HK-2 (cell line): ENCODE data around the gene CHGA.
A peak's percentile ranks its signal among the peaks of the same experiment; 100 is the strongest.

Source experiments
- DNase-seq: peaks from one replicate; pipeline ENCODE4 v3.0.0-alpha.2; 2018; ENCODE audit not compliant: unreplicated experiment

CHGA gene

DNA sequence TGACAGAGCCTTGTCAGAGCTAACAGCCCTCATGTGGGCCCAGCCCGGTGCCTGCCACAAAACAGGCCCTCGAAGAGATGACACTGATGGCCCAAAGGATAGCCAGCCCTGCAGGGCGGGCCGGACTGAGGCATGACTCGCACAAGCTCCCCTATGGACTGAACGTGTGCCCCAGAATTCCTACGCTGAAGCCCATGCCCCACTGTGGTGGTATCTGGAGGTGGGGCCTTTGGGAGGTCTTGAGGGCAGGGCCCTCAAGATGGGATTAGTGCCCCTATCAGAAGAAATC, 38.6 kb downstream of the CHGA start:
- DNase-seq = no peak

DNA sequence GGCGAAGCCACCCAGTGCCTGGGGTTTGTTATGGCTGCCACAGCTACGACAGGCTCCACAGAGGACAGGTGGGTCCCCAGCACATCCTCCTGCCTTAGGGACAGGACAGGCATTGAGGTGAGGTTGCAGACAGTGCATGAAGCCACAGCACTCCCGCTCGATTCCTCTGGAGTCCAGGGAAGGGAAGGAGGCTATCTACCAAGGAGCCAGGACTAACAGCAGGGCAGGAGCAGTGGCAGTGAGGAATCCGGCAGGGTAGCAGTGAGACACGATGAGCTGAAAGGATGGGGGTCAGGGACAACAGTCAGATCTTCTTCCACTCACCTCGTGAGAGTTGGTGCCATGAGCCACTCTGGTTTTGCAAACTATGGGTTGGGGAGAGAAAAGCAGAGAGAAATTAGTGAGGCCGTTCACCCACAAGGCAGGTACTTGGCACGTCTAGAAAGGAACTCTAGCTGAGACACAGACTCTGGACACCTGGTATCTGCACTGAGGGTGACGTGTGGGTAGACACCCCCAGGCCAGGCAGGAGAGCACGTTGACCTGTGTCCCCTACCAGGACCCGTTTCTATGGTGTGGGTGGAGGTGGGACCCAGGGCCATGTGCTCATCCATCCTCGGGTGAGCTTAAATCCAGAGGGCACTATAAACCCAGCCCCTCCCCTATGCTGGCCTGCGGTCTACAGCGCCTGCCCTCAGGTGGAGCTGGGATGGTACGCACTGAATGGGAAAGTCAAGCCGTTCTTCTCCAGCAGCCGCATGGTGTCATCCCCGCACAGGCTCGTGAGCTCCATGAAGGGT, 39.3 kb downstream of the CHGA start:
- DNase-seq = no peak

DNA sequence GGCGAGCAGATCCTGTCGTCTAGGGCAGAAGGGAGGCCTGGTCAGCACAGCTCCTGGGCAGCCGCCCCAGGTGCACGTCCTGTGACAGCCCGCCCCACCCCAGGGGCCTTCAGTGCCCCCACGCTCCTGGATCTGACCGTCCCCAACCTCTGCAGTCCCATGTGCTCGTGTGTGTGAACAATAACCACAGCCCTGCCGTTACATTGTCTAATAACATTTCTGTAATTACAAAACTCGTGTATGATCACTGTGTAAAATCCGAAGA, 39.8 kb downstream of the CHGA start:
- no peak for DNase-seq

DNA sequence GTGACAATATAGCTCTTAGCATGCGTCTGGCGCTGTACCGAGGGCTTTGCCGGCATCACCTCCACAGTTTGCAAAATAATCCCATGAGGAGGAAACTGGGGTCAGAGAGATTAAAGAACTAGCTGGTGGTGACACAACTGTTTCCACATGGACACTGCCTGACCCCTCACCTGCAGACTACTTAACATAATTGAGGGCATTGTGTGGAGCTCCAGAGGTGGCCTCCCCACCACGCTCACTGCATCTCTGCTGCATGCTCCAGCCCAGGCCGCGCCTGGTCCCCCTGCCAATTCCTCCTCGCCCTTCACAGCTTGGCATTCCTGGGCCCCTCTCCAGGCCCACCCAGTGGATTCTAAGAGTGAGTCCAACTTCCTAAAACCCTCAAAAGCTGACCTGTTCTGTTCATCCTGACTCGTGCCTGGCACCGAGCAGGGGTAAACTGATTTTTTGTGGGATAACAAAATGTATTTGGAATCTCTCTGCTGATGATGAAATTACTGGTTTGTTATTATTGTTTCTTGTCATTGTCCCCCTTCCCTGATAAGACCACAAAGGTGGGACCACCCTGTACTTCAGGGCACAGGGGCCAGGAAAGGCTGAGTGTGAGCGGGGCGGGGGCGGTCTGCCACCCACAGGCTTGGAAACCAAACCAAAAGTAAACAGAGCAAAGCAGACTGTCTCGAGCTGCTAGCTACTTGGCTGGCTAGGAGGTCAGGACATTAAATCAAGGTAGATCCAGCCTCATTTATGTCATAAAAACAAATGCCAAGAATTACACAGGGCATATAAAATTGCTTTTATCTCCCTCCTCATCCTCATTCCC, 40.6 kb downstream of the CHGA start:
- no peak for DNase-seq

DNA sequence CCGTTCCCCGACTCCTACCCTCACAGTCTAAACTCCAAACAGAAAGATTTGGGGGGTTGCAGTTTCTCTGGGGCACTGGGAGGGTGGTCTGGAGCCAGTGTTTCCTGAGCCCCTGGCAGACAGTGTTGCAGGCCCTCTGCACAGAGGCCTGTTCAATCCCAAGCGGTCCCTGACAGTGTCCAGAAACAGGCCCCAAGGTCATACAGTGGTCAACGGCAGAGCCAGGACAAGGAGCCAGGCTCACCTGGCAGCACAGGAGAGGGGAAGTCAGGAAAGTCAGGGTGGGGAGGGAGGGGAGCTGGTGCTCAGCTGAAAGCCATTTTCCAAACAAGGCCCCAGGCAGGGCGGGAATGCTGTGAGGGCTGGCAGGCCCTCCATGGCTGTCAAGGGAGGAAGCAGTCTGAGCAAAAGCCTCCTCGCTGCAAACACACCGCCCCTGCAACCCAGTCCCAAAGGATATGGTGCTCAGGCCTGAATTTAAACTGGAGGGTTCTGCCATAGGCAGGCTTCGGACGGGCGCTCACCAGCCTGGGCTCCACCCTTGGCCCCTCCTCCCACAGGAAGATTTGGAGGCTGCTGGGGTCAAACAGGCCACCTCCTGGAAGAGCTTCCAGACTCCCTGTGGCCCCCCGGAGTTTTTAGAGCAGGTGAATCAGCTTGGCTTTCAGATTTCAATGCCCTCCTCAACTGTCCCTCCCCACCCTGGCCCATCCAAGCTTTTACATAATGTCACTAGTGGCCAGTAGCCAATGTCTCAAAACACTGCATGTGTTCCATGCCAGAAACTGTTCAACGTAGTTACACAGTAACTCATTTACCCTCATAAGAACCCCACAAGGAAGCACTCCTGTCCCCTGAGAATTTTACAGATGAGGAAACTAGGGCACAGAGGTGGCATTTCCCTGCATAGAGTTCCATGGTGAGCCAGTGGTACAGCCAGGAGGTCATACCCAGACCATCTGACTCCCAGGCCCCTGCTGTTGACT, 41.5 kb downstream of the CHGA start:
- no peak for DNase-seq

DNA sequence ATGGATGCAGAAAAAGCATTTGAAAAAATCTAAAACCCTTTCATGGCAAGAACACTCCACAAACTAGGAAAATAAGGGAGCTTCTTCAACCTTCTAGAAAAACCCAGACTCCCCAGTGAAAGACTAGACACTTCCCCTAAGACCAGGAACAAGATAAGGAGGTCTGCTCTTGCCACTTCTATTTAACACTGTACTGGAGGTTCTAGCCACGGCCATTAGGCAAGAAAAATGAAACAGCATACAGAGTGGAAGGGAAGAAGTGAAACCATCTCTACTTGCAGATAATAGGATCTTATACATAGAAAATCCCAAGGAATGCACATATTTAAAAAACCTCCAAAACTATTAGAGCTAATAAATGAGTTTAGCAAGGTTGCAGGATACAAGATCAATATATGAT, 42.3 kb downstream of the CHGA start:
- no peak for DNase-seq

DNA sequence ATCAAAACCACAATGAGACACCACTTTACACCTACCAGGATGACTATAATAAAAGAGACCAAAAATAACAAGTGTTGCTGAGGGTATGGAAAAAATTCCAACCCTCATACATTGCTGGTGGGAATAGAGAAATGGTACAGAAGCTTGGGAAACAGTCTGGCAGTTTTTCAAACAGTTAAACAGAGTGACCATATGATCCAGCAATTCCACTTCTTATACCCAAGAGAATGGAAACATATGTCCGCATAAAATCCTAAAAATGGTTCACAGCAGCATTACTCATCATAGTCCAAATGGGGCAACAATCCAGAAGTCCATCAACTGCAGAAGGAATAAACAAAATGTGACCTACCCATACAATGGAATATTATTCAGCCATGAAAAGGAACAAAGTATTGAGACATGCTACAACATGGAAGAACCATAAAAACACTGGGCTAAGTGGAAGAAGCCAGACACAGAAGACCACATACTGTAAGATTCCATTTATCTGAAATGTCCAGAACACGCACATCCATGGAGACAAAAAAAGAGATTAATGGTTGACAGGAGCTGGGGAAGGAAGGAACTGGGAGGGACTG, 44.5 kb downstream of the CHGA start:
- DNase-seq = no peak

DNA sequence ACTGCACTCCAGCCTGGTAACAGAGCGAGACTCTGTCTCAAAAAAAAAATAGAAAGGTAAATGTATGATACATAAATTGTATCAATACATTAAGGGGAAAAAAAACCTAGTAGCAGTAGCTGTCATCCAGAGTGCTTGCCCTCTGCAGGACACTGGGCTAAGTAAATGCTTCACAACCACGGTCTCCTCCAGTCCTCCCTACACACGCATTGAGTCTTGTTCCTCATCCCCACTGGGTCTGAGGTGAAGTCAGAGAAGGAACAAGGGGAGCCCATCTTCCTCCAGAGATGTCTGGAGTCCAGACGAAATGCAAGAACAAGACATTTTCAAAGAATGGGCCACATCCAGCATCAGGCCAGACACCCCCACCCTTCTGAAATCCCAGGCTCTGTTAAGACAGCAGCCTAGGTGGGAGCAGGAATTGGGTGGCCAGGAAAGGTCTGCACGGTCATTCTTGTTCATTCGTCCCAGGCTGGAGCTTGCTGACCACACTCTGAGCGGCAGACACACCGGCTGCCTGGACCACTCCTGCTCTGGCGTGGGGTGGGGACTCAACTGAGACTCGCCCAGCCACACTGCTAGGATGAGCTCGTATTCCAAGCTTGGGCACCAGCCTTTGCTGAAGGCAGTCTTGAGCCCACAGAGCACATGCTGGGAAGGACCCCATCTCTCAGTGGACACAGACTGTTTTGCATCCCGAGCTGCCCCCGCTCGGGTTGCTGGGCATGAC, 45.5 kb downstream of the CHGA start:
- DNase-seq = no peak

DNA sequence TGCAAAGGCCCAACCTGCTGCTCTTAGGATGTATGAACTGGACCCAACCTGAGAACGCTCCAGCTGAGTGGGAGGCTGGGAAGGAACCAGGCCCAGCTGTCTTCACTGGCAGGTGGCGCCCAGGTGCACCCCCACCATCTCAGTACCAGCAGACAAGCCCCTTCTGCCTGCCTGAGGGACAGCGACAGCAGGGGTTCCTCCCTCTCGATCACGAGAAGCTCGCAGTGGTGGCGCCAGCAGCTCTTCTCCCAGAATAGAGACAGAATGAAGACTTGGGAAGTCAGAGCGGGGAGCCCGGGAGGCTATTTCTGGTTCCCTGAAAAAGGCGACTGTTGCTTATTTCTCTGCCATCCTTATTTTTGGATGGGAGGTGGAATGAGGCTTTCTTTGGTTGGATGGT, 46.5 kb downstream of the CHGA start:
- no peak for DNase-seq

DNA sequence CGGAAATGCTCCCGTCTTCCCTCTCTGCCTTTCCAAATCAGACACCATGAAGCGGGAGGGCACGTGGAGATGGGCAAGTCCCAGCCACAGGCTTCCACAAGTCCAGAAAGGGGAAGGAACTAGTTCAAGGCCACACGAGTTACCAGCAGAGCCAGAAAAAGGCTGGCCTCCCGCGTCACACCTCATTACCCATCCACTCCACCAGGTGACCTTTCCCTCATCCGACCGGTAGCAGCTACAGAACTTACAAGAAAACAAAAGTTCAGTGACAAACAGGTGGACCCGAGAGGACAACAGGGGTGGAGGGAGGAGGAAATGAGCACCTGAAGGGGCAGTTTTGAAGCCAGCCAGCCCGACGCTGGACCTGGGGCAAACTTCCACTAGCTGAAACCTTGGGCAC, 46.9 kb downstream of the CHGA start:
- DNase-seq = no peak

DNA sequence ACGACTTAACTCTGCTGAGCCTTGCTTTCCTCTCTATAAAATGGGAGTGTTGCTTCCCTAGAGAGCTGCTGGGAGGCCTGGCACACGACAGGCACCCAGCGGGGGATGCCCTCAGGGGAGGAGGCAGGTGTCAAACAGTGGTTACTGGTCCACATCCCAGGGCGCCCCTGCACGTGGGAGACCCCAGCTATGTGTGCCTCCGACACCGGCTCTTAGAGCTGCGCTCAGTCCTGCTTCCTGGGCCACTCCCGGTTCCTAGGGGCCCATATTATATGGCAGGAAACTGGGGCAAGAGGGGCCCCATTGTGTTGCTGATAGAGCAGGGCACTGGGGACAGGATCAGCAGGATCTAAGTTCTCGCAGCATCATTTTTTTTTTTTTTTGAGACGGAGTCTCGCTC, 47.3 kb downstream of the CHGA start:
- DNase-seq = no peak

DNA sequence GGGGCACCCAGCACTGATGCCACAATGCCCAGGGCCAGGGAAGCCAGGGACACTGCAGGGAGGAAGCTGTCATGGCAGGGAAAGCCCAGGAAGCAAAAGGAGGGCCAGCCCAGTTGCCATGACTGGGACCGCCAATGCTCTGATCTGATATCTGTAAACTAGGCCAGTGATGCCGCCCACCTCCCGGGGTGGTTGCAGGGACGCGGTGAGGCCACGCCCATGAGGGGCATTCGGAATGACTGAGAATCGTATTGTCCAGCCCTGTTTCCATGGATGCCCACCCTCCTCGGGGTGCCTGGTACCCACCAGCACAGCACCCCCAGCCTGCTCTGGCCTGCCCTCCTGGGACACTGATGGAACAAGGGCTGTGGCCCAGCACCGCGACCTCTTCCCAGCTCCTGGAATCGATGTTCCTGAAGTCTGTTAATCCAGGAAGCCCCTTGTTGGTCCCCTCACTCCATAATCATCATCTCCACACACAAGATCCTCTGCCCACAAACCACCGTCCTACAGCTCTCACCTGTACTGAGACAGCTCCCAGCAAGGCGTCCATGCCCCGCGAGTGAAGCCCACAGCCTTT, 48.7 kb downstream of the CHGA start:
- DNase-seq = no peak

DNA sequence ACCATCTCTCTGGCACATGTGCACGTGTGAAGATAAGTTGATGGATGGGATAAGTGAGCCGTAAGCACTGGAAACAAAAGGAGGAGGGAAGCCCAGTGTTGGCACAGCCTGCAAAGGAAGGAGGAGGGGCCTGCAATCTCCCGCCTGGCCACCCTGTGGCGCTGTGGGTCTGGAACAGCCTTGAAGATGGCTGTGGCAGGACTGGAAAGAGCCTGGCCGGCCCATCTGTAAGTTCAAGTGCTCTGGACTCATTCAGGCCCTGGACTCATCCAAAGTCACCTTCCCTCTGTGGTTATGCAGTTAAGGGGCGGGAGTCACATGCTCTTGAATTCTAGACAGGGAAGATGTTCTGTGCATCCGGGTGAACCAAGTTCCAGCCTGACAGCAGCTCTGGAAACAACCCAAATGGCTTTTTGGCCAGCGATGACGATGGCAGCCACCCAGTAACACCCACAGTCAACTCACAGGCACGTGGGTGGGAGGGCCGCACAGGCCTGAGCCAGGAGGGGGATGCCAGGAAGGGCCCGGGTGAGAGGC, 50.4 kb downstream of the CHGA start:
- DNase-seq = peak; percentile 70

DNA sequence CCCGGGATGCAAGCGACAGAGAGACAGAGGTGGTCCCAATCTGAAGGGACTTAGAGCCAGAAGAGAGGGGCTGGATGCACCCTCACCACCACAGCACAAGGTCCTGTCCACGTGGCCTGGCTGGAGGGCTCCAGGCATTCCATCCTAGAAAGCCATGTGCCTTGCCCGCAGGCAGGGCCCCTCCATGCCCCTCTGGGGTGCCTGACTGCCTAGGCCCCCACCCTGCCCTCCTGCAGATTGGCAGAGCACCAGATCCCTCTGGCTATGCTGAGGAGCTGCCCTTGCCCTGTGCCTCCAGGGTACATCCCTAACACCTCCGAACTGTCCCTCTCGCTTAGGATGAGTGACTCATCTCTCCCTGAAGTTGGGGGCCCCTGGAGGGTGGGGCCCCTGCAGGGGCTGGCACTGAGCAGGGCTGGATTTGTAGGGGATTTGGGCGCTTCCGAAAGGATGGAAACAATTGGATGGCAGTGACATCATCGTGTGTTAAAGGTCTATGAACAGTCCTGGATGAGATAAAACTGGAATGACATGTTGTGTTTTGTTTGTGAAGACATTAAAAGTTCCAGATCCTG, 50.9 kb downstream of the CHGA start:
- no peak for DNase-seq

DNA sequence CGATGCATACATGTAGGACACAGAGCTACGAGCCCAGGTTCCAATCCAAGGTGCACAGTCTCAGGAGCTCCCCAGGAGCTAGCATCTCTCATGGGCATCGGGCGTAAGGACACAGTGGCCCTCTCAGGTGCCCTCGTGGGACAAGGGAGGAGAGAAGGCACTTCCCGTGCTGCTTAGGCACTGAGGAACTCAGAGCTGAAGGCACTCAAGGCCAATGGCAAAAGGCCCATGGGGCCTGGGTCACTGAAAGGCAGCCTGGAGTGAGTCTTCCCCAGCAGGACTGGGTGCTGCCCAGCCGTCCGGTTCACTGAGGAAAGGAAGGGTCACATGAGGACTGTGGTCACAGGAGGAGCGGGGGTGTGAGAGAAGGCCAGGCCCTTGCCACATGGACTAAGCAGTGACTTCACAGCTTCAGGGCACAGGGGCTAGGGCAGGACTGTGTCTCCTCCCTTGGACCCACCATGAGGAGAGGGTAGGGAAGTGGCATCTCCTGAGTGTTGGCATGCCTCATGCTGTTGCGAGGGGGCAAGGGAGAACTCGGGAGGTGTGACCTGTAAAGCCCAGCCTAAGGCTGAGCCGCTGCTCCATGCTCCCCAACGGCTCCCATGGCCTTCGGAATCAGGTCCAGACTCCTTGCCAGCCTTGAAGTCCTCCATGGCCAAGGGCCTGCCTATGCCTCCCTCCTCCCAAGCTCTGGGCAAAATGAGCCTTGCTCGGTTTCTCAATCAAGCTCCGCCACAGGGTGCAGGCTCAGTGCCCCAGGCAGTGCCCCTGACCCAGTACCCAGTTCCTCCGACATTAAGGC, 51.8 kb downstream of the CHGA start:
- DNase-seq = no peak

DNA sequence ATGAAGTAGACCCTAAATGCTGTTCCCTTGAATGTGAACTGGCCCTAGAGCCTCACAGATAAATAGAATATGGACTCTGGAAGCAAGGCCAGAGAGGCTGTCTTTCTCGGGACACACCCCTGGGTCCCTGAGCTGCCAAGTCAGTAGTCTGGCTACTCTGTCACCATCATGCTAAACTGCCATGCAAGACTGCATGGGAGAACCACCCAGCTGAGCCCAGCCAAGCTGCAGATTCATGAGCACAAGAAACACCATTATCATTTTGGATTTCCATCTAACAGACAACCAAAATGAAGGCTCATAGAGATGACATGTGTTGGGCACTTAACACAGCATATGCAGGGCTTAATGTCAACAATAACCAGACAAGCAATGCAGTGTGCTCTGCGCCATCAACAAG, 53.3 kb downstream of the CHGA start:
- DNase-seq = no peak

DNA sequence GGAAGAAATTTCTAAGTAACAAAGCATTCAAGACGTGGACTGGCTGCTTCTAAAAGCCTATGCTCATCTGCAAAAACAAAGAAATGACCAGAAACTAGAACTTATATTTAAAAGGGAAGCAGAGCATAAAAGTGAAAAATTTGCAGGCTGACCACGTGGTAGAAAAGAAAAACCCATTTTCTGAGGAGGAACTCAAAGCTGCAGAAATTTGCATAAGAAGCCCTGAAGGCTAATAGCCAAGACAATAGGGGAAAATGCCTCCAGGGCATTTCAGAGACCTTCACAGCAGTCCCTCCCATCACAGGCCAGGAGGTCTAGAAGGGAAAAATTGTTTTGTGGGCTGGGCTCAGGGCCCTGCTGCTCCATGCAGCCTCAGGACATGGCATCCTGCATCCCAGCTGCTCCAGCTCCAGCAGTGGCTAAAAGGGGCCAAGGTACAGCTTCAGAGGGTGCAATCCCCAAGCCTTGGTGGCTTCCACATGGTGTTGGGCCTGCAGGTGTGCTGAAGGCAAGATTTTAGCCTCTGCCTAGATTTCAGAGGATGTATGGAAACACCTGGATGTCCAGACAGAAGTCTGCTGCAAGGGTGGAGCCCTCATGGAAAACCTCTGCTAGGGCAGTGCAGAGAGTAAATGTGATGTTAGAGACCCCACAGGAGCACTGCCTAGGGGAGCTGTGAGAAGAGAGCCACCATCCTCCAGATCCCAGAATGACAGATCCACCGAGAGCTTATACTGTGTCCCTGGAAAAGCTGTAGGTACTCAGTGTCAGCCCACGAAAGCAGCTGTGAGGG, 55.5 kb downstream of the CHGA start:
- no peak for DNase-seq

DNA sequence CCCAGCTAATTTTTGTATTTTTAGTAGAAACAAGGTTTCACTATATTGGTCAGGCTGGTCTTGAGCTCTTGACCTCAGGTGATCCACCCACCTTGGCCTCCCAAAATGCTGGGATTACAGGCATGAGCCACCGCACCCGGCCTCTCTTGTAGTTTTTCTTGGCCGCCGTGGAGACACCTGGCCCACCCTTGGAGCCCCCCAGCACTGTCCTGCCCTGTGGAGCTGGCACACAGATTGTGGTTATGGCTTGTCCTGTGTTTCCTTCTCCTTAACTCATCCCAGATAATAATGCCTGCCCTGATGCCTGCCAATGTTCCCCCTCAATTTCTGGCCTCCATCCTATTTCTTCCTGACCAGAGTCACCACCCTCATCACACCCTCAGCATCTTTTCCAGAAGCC, 57.9 kb downstream of the CHGA start:
- no peak for DNase-seq

DNA sequence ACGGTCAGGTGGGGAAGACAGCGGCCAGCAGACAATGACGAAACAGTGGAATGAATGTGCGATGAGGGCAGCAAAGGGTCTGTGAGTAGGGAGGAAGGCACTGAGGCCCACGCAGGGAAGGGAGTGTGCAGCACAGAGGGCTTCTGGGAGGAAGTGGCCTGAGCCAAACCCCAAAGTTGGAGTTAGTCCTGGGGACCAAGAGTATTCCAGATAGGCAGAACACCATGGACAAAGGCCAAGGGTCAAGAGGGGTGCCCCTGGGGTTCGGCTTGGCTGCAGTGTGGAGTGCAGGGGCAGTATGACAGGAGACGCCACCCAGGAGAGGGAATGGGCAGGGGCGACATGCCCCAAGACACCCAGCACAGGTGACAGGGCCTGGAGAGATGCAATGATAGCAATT, 58.8 kb downstream of the CHGA start:
- DNase-seq = no peak
